HFF-Myc (cell line): ENCODE results near the gene TREML2.

Experiments used
- DNase-seq: peaks from one replicate; pipeline ENCODE4 v3.0.0-alpha.2; 2011; ENCODE audit warnings: low read depth; ENCODE audit errors: extremely low read depth
- H3K4me3 ChIP-seq: replicated peaks from 2 replicates; pipeline ENCODE4 v1.5.1; 2011; ENCODE audit warnings: low read depth, mild to moderate bottlenecking, control low read depth, low read length
- TF ChIP-seq, protein P1 (sequence below): IDR thresholded peaks from 2 replicates; pipeline ENCODE4 v1.5.1; 2012; ENCODE audit warnings: mild to moderate bottlenecking, low read depth, low read length, control low read depth; ENCODE audit errors: missing control alignments

TREML2 gene

GRCh38 chr6:41153992-41154625, 46.8 kb downstream of the TREML2 start, which contains the start of gene TREML1:
TREML1 (minus strand) TSS chr6:41154347; CDS start chr6:41154288, 59 bp downstream.
- no peak within 1 kb of the TSS for H3K4me3 ChIP-seq
- no peak for DNase-seq
- TF ChIP-seq, protein P1, sequence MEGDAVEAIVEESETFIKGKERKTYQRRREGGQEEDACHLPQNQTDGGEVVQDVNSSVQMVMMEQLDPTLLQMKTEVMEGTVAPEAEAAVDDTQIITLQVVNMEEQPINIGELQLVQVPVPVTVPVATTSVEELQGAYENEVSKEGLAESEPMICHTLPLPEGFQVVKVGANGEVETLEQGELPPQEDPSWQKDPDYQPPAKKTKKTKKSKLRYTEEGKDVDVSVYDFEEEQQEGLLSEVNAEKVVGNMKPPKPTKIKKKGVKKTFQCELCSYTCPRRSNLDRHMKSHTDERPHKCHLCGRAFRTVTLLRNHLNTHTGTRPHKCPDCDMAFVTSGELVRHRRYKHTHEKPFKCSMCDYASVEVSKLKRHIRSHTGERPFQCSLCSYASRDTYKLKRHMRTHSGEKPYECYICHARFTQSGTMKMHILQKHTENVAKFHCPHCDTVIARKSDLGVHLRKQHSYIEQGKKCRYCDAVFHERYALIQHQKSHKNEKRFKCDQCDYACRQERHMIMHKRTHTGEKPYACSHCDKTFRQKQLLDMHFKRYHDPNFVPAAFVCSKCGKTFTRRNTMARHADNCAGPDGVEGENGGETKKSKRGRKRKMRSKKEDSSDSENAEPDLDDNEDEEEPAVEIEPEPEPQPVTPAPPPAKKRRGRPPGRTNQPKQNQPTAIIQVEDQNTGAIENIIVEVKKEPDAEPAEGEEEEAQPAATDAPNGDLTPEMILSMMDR, result no peak

- no peak for DNase-seq
- H3K4me3 ChIP-seq, result no peak overlapping the region
- TF ChIP-seq, protein P1, result no peak
These were observed 47.5 kb downstream of the TREML2 start for GRCh38 chr6:41153451-41153850.

DNA sequence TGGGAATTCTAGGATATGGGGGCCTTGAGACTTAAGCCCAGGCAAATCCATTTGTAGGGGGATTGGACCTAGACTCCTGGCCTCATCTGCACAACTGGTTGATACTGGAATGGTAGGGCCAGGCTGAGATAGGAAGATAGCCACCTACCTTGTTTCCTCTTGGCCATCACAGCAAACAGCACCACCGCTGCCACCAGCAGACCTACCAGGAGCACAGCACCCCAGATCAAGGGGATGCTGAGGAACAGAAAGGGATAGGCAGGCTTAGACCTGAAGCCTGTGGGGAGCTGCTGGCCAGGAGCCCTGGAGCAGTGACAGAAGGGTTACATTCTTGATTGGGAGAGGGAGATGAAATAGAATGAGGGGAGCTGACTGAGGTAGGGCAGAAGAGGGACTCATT, 50.3 kb downstream of the TREML2 start:
- TF ChIP-seq, protein P1, result no peak
- DNase-seq, result no peak
- no peak overlapping the region for H3K4me3 ChIP-seq

GRCh38 chr6:41147917-41148316, 53.0 kb downstream of the TREML2 start:
- no peak overlapping the region for H3K4me3 ChIP-seq
- DNase-seq, result no peak
- TF ChIP-seq, protein P1, result no peak
